ENCODE measurements around the gene REV1.
"Not testable (repeated sequence)": the region's sequence is repeated elsewhere in the genome, so short reads cannot be mapped to it uniquely, and the experiment has no call there.

REV1 gene

GRCh38 chr2:99507937-99508818 is 18.4 kb upstream of the REV1 start:
- Histone ChIP-seq H3F3A (ENCODE audit: insufficient read depth, low read length) (no peaks in the 10 kb centered on the region), H3K4me1 (ENCODE audit: insufficient read depth, low read length, severe bottlenecking) (peaks cover 10% of the 10 kb centered on the region), H4K20me1 (ENCODE audit: insufficient read depth, low read length) (no peaks in the 10 kb centered on the region), H3K27ac (ENCODE audit: low read depth, low read length, poor library complexity, severe bottlenecking) (no peak overlapping the region), H3K4me2 (ENCODE audit: low read length) (no peak overlapping the region), H3K9me3 (ENCODE audit: low read length) (no peaks in the 10 kb centered on the region), H2AFZ (ENCODE audit: low read length) (no peak overlapping the region), H3K4me3 (ENCODE audit: low read depth, low read length, poor library complexity, severe bottlenecking) (no peak overlapping the region), H3K27me3 (ENCODE audit: insufficient read depth, low read length) (no peaks in the 10 kb centered on the region), H3K9me2 (ENCODE audit: low read depth, low read length) (no peaks in the 10 kb centered on the region), H3K36me3 (ENCODE audit: insufficient read depth, low read length) (no peaks in the 10 kb centered on the region), H3K9ac (ENCODE audit: low read length) (no peak overlapping the region), H3K79me2 (ENCODE audit: insufficient read depth, low read length) (no peaks in the 10 kb centered on the region)
- TF ChIP-seq CTCF (IDR thresholded peaks at IDR 0.05; ENCODE audit: low read length) (no peak), EZH2 (IDR thresholded peaks at IDR 0.05; ENCODE audit: borderline replicate concordance, low read length) (no peak)

- Histone ChIP-seq H3F3A (ENCODE audit: insufficient read depth, low read length) (no peaks in the 10 kb centered on the region), H3K27ac (ENCODE audit: low read depth, low read length, poor library complexity, severe bottlenecking) (no peak overlapping the region), H2AFZ (ENCODE audit: low read length) (no peak overlapping the region), H3K4me1 (ENCODE audit: insufficient read depth, low read length, severe bottlenecking) (peaks cover 10% of the 10 kb centered on the region), H3K4me3 (ENCODE audit: low read depth, low read length, poor library complexity, severe bottlenecking) (no peak overlapping the region), H3K9me2 (ENCODE audit: low read depth, low read length) (no peaks in the 10 kb centered on the region), H3K36me3 (ENCODE audit: insufficient read depth, low read length) (no peaks in the 10 kb centered on the region), H4K20me1 (ENCODE audit: insufficient read depth, low read length) (no peaks in the 10 kb centered on the region), H3K9me3 (ENCODE audit: low read length) (no peaks in the 10 kb centered on the region), H3K27me3 (ENCODE audit: insufficient read depth, low read length) (no peaks in the 10 kb centered on the region), H3K9ac (ENCODE audit: low read length) (no peak overlapping the region), H3K4me2 (ENCODE audit: low read length) (no peak overlapping the region), H3K79me2 (ENCODE audit: insufficient read depth, low read length) (no peaks in the 10 kb centered on the region)
- TF ChIP-seq CTCF (IDR thresholded peaks at IDR 0.05; ENCODE audit: low read length) (no peak), EZH2 (IDR thresholded peaks at IDR 0.05; ENCODE audit: borderline replicate concordance, low read length) (no peak)
Measured at GRCh38 chr2:99504844-99505584, 15.2 kb upstream of the REV1 start.

DNA sequence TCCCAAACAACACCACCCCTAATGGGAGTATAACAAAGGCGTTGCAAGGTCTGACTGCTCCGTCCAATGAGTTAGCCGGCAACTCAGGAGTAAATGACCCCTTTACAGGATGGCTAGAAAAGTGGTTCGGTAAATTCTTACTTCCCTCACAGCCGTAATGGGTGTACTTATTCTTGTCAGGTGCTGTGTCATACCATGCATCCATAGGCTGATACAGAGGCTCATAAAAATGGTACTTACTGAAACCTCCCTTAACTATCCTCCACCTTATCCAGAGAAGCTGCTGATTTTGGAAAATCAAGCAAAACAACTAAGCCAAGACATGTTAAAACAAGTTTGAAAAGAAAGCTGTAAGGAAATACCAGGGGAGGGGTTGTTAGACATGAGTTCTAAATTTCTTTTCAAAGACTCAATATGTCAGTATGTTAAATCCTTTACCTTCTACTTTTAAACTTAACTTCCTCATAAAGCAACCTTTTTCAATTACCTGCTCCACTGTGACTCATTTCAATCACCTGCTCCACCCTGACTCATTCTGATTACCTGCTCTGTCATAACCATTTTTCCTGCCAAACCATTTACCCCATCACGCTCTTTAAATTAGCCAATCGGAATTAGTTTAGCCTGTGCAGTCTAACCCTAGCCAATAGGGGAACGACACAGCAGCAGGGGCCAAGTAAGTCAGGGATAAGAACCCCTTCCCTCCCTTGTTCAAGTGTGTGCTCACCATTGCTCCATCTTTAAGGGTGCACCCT is 14.0 kb upstream of the REV1 start:
- H4K20me1 ChIP-seq (ENCODE audit: insufficient read depth, low read length); H3K27me3 ChIP-seq (ENCODE audit: insufficient read depth, low read length); H3F3A ChIP-seq (ENCODE audit: insufficient read depth, low read length); H3K9me2 ChIP-seq (ENCODE audit: low read depth, low read length); H3K4me3 ChIP-seq (ENCODE audit: low read depth, low read length, poor library complexity, severe bottlenecking); H3K27ac ChIP-seq (ENCODE audit: low read depth, low read length, poor library complexity, severe bottlenecking); H3K4me2 ChIP-seq (ENCODE audit: low read length); H3K9me3 ChIP-seq (ENCODE audit: low read length); H2AFZ ChIP-seq (ENCODE audit: low read length); H3K36me3 ChIP-seq (ENCODE audit: insufficient read depth, low read length); H3K79me2 ChIP-seq (ENCODE audit: insufficient read depth, low read length); H3K9ac ChIP-seq (ENCODE audit: low read length): not testable (repeated sequence)
- peaks cover 10% of the 10 kb centered on the region for H3K4me1 ChIP-seq (ENCODE audit: insufficient read depth, low read length, severe bottlenecking)

Measured in OCI-LY1 (cell line).